SK-N-SH (cell line): Measurements from ENCODE around the gene POLQ. TPM values are rescaled to one million over a fixed set of nuclear protein-coding genes. Genes with fewer than 3 reads are reported as not detected.

ENCODE experiments used
- CTCF ChIA-PET: fragments of 300-600, 350-600 bp; formaldehyde crosslinking; extraction: SDS; loops from one replicate; lab custom pipeline; 2021; lab: Yijun Ruan, JAX
- POLR2A ChIA-PET: fragments of 350-600 bp; sonication (Branson Sonifier 250); formaldehyde crosslinking; extraction: SDS; loops from one replicate; lab custom pipeline; 2020; ENCODE audit warnings: antibody characterized with exemption, inconsistent platforms; lab: Yijun Ruan, JAX
- DNase-seq: peaks from one replicate; pipeline ENCODE4 v3.0.0; 2012
- H2AFZ ChIP-seq: fragments of 200-600 bp; sonication (generic); 2 replicates; pipeline ENCODE4 v1.8.1; 2016; ENCODE audit warnings: antibody characterized with exemption, mild to moderate bottlenecking, low read depth
- H3F3A ChIP-seq: fragments of 200-600 bp; sonication (generic); replicated peaks from 2 replicates; pipeline ENCODE3; 2016; ENCODE audit warnings: antibody characterized with exemption, mild to moderate bottlenecking; ENCODE audit not compliant: insufficient read depth
- H3K27ac ChIP-seq, 2 experiments: fragments of 200-500 bp in 1 of 2; fragments of 200-600 bp in 1 of 2; sonication (Bioruptor generic) in 1 of 2; sonication (generic), shearing (Covaris generic) in 1 of 2; 2 replicates each; pipeline versions ENCODE4 v1.5.1 to v1.6.1; 2014 to 2016; ENCODE audit warnings: low read depth in 2 of 2, inconsistent platforms in 1 of 2, low read length in 1 of 2, mild to moderate bottlenecking in 1 of 2, mixed read lengths in 1 of 2
- H3K27me3 ChIP-seq: fragments of 200-600 bp; sonication (generic), shearing (Covaris generic); 2 replicates; pipeline ENCODE4 v1.6.1; 2016; ENCODE audit warnings: mixed run types; ENCODE audit not compliant: insufficient read depth
- H3K36me3 ChIP-seq, 2 experiments: fragments of 200-500 bp in 1 of 2; fragments of 200-600 bp in 1 of 2; sonication (Bioruptor generic) in 1 of 2; sonication (generic) in 1 of 2; replicated peaks in 1 of 2; 2 replicates each; pipeline versions ENCODE3 to v1.5.1; 2014 to 2016; ENCODE audit warnings: low read length in 1 of 2, mild to moderate bottlenecking in 1 of 2; ENCODE audit not compliant: insufficient read depth in 2 of 2, control insufficient read depth in 1 of 2
- H3K4me1 ChIP-seq, 2 experiments: fragments of 200-500 bp in 1 of 2; fragments of 200-600 bp in 1 of 2; sonication (Bioruptor generic) in 1 of 2; sonication (generic), shearing (Covaris generic) in 1 of 2; 2 replicates each; pipeline versions ENCODE4 v1.5.1 to v1.6.1; 2014 to 2016; ENCODE audit warnings: low read depth in 1 of 2, low read length in 1 of 2, mixed run types in 1 of 2; ENCODE audit not compliant: insufficient read depth in 2 of 2, control insufficient read depth in 1 of 2
- H3K4me2 ChIP-seq: fragments of 200-600 bp; sonication (generic), shearing (Covaris generic); 2 replicates; pipeline ENCODE4 v1.6.1; 2017; ENCODE audit warnings: mixed run types
- H3K4me3 ChIP-seq, 2 experiments: fragments of 200-500 bp in 1 of 2; fragments of 200-600 bp in 1 of 2; sonication (Bioruptor generic) in 1 of 2; sonication (generic), shearing (Covaris generic) in 1 of 2; 2 replicates each; pipeline versions ENCODE4 v1.5.1 to v1.8.1; 2014 to 2016; ENCODE audit warnings: low read depth in 2 of 2, inconsistent platforms in 1 of 2, low read length in 1 of 2, mild to moderate bottlenecking in 1 of 2, mixed read lengths in 1 of 2, moderate library complexity in 1 of 2
- H3K79me2 ChIP-seq: fragments of 200-600 bp; sonication (generic); 2 replicates; pipeline ENCODE4 v1.8.1; 2017; ENCODE audit warnings: mild to moderate bottlenecking; ENCODE audit not compliant: insufficient read depth
- H3K9ac ChIP-seq: fragments of 200-600 bp; sonication (generic); 2 replicates; pipeline ENCODE4 v1.6.1; 2017; ENCODE audit warnings: mixed run types
- H3K9me2 ChIP-seq: fragments of 200-600 bp; sonication (generic); 2 replicates; pipeline ENCODE4 v1.6.1; 2017; ENCODE audit warnings: mixed run types
- H3K9me3 ChIP-seq: fragments of 200-600 bp; sonication (generic); 2 replicates; pipeline ENCODE4 v1.6.1; 2017; ENCODE audit warnings: mixed run types, mild to moderate bottlenecking, moderate library complexity
- H4K20me1 ChIP-seq: fragments of 200-600 bp; sonication (generic); 2 replicates; pipeline ENCODE4 v1.6.1; 2017; ENCODE audit warnings: mild to moderate bottlenecking, mixed run types; ENCODE audit not compliant: insufficient read depth
- CHD2 ChIP-seq: fragments of 150-350 bp; IDR thresholded peaks from 2 replicates; pipeline ENCODE4 v1.6.1; 2018; ENCODE audit warnings: low read length; ENCODE audit not compliant: partially characterized antibody
- EZH2phosphoT487 ChIP-seq: fragments of 200-600 bp; sonication (generic); IDR thresholded peaks from 2 replicates; pipeline ENCODE4 v1.6.1; 2017; ENCODE audit warnings: low read depth, mixed run types, mild to moderate bottlenecking, antibody characterized with exemption, moderate library complexity, borderline replicate concordance
- FOXM1 ChIP-seq: IDR thresholded peaks from 2 replicates; pipeline ENCODE4 v1.4.0; 2012; ENCODE audit warnings: low read depth, mild to moderate bottlenecking
- GATA2 ChIP-seq: sonication (generic); formaldehyde crosslinking; IDR thresholded peaks from 2 replicates; pipeline ENCODE4 v1.5.0; 2020; ENCODE audit warnings: mild to moderate bottlenecking, missing genetic modification reagents
- JUND ChIP-seq: IDR thresholded peaks from 2 replicates; pipeline ENCODE4 v1.4.0; 2012
- MEF2A ChIP-seq: IDR thresholded peaks from 2 replicates; pipeline ENCODE4 v1.4.0; 2012; ENCODE audit warnings: low read depth, borderline replicate concordance
- MXI1 ChIP-seq: IDR thresholded peaks from 2 replicates; pipeline ENCODE4 v1.6.1; 2012; ENCODE audit warnings: mild to moderate bottlenecking, low read depth, low read length, improper control_type of control experiment
- NFIC ChIP-seq: IDR thresholded peaks from 2 replicates; pipeline ENCODE4 v1.4.0; 2012; ENCODE audit warnings: borderline replicate concordance
- RAD21 ChIP-seq: IDR thresholded peaks from 2 replicates; pipeline ENCODE4 v1.6.1; 2012; ENCODE audit warnings: mild to moderate bottlenecking, low read length
- RCOR1 ChIP-seq: fragments of 150-350 bp; IDR thresholded peaks from 2 replicates; pipeline ENCODE4 v1.6.1; 2017; ENCODE audit warnings: antibody characterized with exemption, low read length
- RFX5 ChIP-seq: IDR thresholded peaks from 2 replicates; pipeline ENCODE4 v1.6.1; 2012; ENCODE audit warnings: mild to moderate bottlenecking, improper control_type of control experiment, low read length
- RXRA ChIP-seq: IDR thresholded peaks from 2 replicates; pipeline ENCODE4 v1.4.0; 2012; ENCODE audit warnings: low read depth, mild to moderate bottlenecking, borderline replicate concordance
- SMC3 ChIP-seq: IDR thresholded peaks from 2 replicates; pipeline ENCODE4 v1.6.1; 2012; ENCODE audit warnings: low read depth, low read length, improper control_type of control experiment
- TCF12 ChIP-seq: IDR thresholded peaks from 2 replicates; pipeline ENCODE4 v1.4.0; 2012
- YY1 ChIP-seq: IDR thresholded peaks from 2 replicates; pipeline ENCODE4 v1.4.0; 2012; ENCODE audit warnings: low read depth, mild to moderate bottlenecking
- WGBS: methylation state at CpG from one replicate; pipeline ENCODE4 v1.1.6; 2017; ENCODE audit warnings: low lambda C conversion rate; 5-methylcytosine and 5-hydroxymethylcytosine counted together
- polyA plus RNA-seq, 3 experiments: library from polyadenylated mRNA; depleted of rRNA; stranded (reverse); fragments of >200 nt; gene quantifications; 2 replicates each; pipeline ENCODE4 v1.2.3, GENCODE V29; 2012
- TF ChIP-seq, protein P1 (sequence below): IDR thresholded peaks from 2 replicates; pipeline ENCODE4 v1.6.1; 2012; ENCODE audit warnings: mild to moderate bottlenecking, low read depth, low read length, moderate library complexity
- TF ChIP-seq, protein P2 (sequence below): IDR thresholded peaks from 2 replicates; pipeline ENCODE4 v1.4.0; 2012; ENCODE audit warnings: low read depth, borderline replicate concordance
- TF ChIP-seq, protein P3 (sequence below): IDR thresholded peaks from 2 replicates; pipeline ENCODE4 v1.4.0; 2012; ENCODE audit warnings: low read depth
- TF ChIP-seq, protein P4 (sequence below): fragments of 150-350 bp; IDR thresholded peaks from 2 replicates; pipeline ENCODE4 v1.6.1; 2016; ENCODE audit warnings: mild to moderate bottlenecking, low read depth, low read length

Gene POLQ
- polyA plus RNA-seq, 1 of the 3 experiments (the other 2 are of a cell fraction) = 1.4 TPM

DNA sequence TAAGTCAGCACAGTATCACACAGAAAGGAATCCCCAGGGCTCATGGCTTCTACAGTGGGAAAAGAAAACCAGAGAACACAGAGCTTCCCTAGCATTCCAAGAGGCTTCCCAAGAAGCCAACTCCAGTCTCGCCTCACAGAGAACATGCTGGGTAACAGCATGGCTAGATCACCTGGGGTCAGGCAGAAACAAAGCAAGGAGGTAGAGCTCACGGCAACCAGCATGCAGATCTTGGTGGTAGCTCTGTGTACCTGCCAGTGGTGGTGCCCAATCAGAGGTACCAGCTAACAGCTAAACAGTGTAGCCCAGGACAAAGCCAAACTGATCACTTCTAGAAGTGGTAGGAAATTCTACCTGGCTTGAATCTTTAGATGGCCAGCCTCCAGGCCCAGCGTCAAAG, 31.3 kb downstream of the POLQ start:
- ChIA-PET POLR2A (no interaction called here), CTCF (no interaction called here)
- H3K9me3 ChIP-seq = no peaks in the 10 kb centered on the region
- peaks cover 17% of the 10 kb centered on the region; the same call in 1 of the 2 replicates for H3K79me2 ChIP-seq
- H3K9ac ChIP-seq = no peak overlapping the region
- H3K4me2 ChIP-seq = no peak overlapping the region
- no peak overlapping the region for H2AFZ ChIP-seq
- no peaks in the 10 kb centered on the region for H3K4me1 ChIP-seq
- TF ChIP-seq YY1 (no peak), MXI1 (no peak), NFIC (no peak), JUND (no peak)
- TF ChIP-seq, protein P1, sequence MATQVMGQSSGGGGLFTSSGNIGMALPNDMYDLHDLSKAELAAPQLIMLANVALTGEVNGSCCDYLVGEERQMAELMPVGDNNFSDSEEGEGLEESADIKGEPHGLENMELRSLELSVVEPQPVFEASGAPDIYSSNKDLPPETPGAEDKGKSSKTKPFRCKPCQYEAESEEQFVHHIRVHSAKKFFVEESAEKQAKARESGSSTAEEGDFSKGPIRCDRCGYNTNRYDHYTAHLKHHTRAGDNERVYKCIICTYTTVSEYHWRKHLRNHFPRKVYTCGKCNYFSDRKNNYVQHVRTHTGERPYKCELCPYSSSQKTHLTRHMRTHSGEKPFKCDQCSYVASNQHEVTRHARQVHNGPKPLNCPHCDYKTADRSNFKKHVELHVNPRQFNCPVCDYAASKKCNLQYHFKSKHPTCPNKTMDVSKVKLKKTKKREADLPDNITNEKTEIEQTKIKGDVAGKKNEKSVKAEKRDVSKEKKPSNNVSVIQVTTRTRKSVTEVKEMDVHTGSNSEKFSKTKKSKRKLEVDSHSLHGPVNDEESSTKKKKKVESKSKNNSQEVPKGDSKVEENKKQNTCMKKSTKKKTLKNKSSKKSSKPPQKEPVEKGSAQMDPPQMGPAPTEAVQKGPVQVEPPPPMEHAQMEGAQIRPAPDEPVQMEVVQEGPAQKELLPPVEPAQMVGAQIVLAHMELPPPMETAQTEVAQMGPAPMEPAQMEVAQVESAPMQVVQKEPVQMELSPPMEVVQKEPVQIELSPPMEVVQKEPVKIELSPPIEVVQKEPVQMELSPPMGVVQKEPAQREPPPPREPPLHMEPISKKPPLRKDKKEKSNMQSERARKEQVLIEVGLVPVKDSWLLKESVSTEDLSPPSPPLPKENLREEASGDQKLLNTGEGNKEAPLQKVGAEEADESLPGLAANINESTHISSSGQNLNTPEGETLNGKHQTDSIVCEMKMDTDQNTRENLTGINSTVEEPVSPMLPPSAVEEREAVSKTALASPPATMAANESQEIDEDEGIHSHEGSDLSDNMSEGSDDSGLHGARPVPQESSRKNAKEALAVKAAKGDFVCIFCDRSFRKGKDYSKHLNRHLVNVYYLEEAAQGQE = no peak
- TF ChIP-seq, protein P2, sequence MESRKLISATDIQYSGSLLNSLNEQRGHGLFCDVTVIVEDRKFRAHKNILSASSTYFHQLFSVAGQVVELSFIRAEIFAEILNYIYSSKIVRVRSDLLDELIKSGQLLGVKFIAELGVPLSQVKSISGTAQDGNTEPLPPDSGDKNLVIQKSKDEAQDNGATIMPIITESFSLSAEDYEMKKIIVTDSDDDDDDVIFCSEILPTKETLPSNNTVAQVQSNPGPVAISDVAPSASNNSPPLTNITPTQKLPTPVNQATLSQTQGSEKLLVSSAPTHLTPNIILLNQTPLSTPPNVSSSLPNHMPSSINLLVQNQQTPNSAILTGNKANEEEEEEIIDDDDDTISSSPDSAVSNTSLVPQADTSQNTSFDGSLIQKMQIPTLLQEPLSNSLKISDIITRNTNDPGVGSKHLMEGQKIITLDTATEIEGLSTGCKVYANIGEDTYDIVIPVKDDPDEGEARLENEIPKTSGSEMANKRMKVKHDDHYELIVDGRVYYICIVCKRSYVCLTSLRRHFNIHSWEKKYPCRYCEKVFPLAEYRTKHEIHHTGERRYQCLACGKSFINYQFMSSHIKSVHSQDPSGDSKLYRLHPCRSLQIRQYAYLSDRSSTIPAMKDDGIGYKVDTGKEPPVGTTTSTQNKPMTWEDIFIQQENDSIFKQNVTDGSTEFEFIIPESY = no peak
- no peak overlapping the region for H3K4me3 ChIP-seq
- 97% methylated on average over 3 of the region's 3 CpGs for WGBS
- no peak overlapping the region for H3K27ac ChIP-seq
- H3K36me3 ChIP-seq = peaks cover 14 to 19% of the 10 kb centered on the region in 2 experiments
- no peak for DNase-seq
- H3F3A ChIP-seq = no peaks in the 10 kb centered on the region
- H4K20me1 ChIP-seq = no peaks in the 10 kb centered on the region
- H3K27me3 ChIP-seq = no peaks in the 10 kb centered on the region
- no peaks in the 10 kb centered on the region for H3K9me2 ChIP-seq

DNA sequence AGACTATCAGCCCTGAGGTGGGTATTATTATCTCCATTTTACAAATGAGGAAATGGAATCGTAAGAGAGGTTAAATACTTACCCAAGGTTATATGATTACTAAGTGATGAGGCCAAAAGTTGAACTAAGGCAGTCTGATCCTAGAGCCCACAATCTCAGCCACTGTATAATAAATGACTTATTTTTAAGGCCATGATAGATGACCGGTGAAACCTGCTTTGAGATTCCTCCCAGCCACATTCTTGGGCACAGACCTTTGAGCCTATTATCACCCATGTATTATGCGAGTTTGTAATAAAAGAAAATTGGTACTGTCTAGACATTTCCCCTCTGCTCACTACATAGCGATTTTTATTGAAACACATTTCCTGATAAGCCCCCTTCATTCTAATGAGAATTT, 37.4 kb downstream of the POLQ start:
- no peaks in the 10 kb centered on the region for H3K9me2 ChIP-seq
- no peak overlapping the region for H3K27ac ChIP-seq
- CTCF ChIA-PET = interaction anchor here (0.6 kb wide), 1 partner anchor 355 kb away, joined by 4 read pairs; no protein-coding TSS in a partner anchor
- H3K4me1 ChIP-seq = no peaks in the 10 kb centered on the region
- no peaks in the 10 kb centered on the region for H3F3A ChIP-seq
- POLR2A ChIA-PET = no interaction called here
- H3K9ac ChIP-seq = no peak overlapping the region
- TF ChIP-seq, protein P3, sequence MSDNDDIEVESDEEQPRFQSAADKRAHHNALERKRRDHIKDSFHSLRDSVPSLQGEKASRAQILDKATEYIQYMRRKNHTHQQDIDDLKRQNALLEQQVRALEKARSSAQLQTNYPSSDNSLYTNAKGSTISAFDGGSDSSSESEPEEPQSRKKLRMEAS = no peak
- no peak for TF ChIP-seq RXRA
- no peak for TF ChIP-seq JUND
- no peak for TF ChIP-seq CHD2
- no peak for TF ChIP-seq YY1
- TF ChIP-seq RAD21 = no peak
- no peak for TF ChIP-seq MEF2A
- TF ChIP-seq SMC3 = no peak
- no peak for TF ChIP-seq RFX5
- no peak for TF ChIP-seq GATA2 (CRISPR knock-in tag)
- TF ChIP-seq FOXM1 = no peak
- no peak for TF ChIP-seq RCOR1
- TF ChIP-seq EZH2phosphoT487 = no peak
- TF ChIP-seq TCF12 = no peak
- TF ChIP-seq, protein P2 = no peak
- TF ChIP-seq, protein P4, sequence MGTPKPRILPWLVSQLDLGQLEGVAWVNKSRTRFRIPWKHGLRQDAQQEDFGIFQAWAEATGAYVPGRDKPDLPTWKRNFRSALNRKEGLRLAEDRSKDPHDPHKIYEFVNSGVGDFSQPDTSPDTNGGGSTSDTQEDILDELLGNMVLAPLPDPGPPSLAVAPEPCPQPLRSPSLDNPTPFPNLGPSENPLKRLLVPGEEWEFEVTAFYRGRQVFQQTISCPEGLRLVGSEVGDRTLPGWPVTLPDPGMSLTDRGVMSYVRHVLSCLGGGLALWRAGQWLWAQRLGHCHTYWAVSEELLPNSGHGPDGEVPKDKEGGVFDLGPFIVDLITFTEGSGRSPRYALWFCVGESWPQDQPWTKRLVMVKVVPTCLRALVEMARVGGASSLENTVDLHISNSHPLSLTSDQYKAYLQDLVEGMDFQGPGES = no peak
- 92% methylated on average over 4 of the region's 4 CpGs for WGBS
- no peaks in the 10 kb centered on the region for H3K79me2 ChIP-seq
- no peaks in the 10 kb centered on the region for H4K20me1 ChIP-seq
- DNase-seq = no peak
- H3K4me2 ChIP-seq = no peak overlapping the region
- H3K36me3 ChIP-seq = peaks cover 9 to 21% of the 10 kb centered on the region in 2 experiments
- no peaks in the 10 kb centered on the region for H3K27me3 ChIP-seq
- no peak overlapping the region for H3K4me3 ChIP-seq
- no peak overlapping the region for H2AFZ ChIP-seq
- H3K9me3 ChIP-seq = no peaks in the 10 kb centered on the region
